Nucleus accumbens (tissue), 56 donors: ENCODE data around the gene GFPT2.

ENCODE experiments used
- DNase-seq, 56 donors: peaks; one replicate each; lab custom pipeline; 2025; lab: John Stamatoyannopoulos, UW

GFPT2 gene

DNA sequence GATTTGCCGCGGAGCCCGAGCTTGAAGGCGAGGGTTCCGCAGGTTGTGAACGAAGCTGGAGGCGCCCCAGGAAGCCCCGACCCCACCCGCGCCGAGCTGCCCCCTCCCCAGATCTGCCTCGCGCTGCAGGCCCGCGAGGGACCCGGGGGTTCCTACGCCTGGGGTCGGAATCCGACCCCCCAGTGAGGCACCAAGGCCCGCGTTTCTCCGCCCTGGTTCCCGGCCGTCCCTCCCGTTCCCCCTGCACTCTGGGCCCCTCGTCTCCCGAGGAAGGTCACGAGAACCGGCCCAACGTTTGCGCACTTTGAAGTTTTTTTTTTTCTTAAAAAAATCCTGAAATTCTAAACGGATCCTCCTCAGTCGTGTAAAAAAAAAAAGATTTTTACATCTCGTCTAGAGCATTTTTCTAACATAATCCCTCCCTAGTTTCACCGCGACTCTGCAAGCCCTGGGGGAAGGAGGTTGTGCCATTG is 880 bp upstream of the GFPT2 start:
- peak in 2 of 56 donors; percentile 13 to 34 for DNase-seq

DNA sequence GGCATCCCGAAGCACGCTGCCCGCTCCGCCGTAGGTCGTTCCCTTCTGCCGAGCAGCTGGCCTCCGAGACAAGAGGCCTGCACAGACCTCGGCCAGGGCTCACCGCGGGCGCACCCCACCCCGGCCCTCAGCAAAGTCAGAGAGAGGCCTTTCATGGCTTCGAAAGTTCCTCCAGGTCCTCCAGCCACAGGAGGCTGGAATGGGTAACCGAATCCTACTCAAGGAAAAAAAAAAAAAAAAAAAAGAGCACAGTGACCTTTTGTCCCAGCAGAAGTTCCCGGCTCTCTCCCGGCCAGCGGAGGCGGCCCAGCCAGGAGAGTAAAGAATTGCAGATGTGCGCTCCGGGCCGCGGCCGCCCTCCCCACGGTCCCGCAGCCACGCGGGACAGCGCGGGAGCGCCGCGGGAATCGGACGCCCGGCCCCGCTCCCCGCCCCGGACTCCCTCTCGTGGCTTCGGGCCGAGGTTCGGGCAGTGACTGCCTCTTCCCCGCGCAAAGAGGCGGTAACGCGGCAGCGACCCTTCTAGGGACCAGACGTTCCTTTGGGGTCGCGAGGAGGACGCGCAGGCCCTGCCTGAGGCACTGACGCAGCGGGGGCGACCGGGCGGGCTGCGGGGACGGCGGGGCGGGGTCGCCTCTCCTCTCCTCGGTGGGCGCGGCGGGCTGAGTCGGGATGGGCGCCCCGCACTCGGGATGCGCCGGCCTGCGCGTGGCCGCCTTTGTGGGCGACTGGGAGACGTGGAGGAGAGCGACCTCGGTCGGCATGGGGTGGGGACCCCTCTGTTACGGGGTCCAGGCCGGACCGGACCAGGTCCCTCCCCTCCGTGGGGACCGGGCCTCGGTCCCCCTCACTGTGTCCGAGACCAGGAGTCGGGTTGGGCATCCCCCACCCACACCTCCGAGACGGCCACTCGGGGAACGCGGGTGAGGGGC is 754 bp downstream of the GFPT2 start:
- peak in 17 of 56 donors; percentile 10 to 64 (median 43) for DNase-seq

GRCh38 chr5:180350711-180351465 is 2.2 kb downstream of the GFPT2 start:
- DNase-seq = peak in 1 of 56 donors; percentile 10

- no peak for DNase-seq
Measured at GRCh38 chr5:180350296-180350695, 2.8 kb downstream of the GFPT2 start.

DNA sequence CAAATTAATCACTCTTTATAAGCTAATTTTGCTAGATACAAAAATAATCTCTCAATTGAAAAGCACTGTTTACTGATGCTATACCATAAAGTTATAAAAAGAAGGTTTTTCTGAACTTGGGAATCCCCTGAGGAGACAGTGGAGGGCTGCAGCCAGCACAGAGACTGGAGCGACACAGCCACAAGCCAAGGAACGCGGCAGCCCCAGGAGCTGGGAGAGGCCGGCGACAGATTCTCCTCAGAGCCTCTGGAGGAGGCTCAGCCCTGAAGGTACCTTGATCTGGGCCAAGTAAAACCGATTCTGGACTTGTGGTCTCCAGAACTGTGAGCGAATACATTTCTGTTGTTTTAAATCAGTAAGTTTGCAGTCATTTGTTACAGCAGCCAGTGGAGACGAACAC is 3.7 kb downstream of the GFPT2 start:
- DNase-seq = no peak

GRCh38 chr5:180348336-180348735 is 4.8 kb downstream of the GFPT2 start:
- no peak for DNase-seq

DNA sequence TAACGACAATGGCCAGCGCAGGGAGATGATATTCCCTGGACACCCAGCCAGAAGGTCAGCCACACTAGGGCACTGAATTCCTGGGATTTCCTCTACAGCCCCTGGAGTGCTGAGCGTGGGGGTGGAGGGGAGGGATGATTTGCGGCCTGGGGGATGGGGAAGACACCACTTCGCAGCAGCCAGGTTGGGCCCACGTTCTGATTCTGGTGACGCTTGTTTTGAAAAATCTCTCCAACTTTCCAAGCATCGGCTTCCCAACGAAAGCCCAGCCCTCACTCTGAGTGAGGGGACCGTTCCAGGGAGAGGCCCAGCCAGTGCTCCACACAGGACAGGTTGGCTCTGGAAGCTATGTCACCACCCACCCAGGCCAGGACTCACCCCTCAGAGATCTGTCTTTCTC is 5.4 kb downstream of the GFPT2 start:
- DNase-seq = no peak

- no peak for DNase-seq
Measured at GRCh38 chr5:180346358-180346757, 6.8 kb downstream of the GFPT2 start.

GRCh38 chr5:180345781-180346180 is 7.4 kb downstream of the GFPT2 start:
- DNase-seq = no peak

DNA sequence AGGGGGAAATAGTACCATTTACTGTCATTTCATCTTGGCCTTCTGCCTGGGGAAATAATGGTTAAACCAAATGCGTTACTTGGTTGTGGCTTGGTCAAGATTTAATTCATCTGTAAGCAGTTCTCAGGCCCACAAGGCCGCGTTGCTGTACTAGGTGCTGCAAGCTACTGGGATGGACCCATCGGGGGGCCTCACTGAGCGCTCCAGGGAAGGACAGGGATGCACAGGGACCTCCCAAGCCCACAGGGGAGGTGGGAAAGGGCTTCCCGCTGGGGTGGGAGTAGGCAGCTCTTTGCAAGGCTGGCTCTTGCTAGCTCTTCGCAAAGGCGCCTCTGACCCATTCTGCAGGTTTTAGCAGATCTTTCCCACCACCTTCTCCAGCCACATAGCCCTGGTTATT is 8.0 kb downstream of the GFPT2 start:
- DNase-seq = no peak

- DNase-seq = no peak
Measured at GRCh38 chr5:180344696-180344999, 8.5 kb downstream of the GFPT2 start.

- peak in 11 of 56 donors; percentile 13 to 44 (median 17) for DNase-seq
Measured at GRCh38 chr5:180343831-180344695, 9.1 kb downstream of the GFPT2 start.

- peak in 32 of 56 donors; percentile 19 to 71 (median 40) for DNase-seq
Measured at GRCh38 chr5:180343110-180343830, 9.9 kb downstream of the GFPT2 start.

DNA sequence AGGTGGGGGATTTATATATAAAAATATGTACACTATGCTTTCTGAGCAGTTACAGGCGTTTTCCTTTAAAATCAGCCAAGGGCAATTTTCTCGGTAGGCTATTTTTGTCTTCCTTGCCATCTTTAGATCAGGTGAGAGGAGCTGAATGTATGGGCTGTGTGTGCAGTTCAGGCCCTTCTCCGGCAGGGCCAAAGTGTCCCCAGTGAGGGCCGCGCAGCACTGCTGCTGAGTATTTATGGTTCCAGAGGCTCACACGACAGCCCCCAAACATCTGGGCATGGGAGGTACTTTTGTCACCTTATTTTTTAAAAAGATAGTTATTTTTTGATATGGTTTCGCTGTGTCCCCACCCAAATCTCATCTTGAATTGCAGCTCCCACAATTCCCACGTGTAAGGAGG is 11.5 kb downstream of the GFPT2 start:
- no peak for DNase-seq

- no peak for DNase-seq
Measured at GRCh38 chr5:180340856-180341255, 12.3 kb downstream of the GFPT2 start.

- no peak for DNase-seq
Measured at GRCh38 chr5:180339583-180340183, 13.5 kb downstream of the GFPT2 start.

- DNase-seq = no peak
Measured at GRCh38 chr5:180338001-180338707, 15.0 kb downstream of the GFPT2 start.

DNA sequence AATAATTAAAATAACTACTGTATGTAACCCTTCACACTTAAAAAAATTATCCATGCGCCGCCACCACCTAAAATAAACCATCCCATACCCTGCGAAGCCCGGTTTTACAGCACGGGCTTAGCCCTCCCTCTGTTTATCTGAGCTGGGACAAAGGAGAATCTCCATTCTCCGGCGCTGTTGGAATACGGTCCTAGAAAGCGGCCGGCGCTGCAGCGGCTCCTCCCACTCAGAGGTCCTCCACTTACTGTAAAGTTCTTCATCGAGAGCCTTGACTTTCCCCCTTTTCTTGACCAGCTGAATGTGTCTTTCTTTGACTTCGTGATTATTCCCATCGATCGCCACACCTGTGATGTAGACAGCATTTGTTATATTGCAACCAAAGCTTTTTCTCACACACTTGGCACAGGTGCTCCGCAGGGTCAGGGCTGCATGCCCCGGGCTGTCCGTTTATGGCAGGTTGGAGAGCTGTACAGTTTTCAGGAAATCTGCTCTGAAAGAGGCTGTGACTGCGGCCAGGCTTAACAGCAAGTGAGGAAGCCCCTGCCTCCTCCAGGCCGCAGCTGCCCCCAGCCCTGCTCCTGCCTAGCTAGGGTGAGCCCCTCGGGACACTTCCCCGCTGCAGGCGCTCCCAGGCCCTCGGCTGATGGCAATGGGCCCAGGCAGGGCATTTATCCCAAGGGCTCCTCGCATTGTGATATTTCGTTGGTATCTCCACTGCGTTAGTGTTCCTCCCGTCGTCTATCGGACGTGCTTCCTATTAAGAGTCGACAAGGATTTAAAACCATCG is 16.7 kb downstream of the GFPT2 start:
- no peak for DNase-seq
